Neural progenitor cell (in vitro differentiated cells): ENCODE results near the gene MTFR1L. TPM values are rescaled to one million over a fixed set of nuclear protein-coding genes. Genes with fewer than 3 reads are reported as not detected.

Experiments
- DNase-seq: peaks from one replicate; pipeline ENCODE4 v3.0.0-alpha.2; 2016; ENCODE audit warnings: low spot score
- H2AFZ ChIP-seq: fragments of 200-600 bp; sonication (generic); replicated peaks from 2 replicates; pipeline ENCODE4 v1.6.1; 2016; ENCODE audit warnings: antibody characterized with exemption
- H3F3A ChIP-seq: fragments of 200-600 bp; sonication (generic); 2 replicates; pipeline ENCODE4 v1.6.1; 2016; ENCODE audit warnings: antibody characterized with exemption, low read depth
- H3K27ac ChIP-seq: fragments of 200-600 bp; sonication (generic); 2 replicates; pipeline ENCODE4 v1.5.1; 2016; ENCODE audit warnings: mild to moderate bottlenecking
- H3K27me3 ChIP-seq: fragments of 200-600 bp; sonication (generic); 2 replicates; pipeline ENCODE4 v1.6.1; 2016; ENCODE audit warnings: mild to moderate bottlenecking, moderate library complexity
- H3K36me3 ChIP-seq: fragments of 200-600 bp; sonication (generic); 2 replicates; pipeline ENCODE4 v1.5.1; 2016
- H3K4me1 ChIP-seq: fragments of 200-600 bp; sonication (generic); 2 replicates; pipeline ENCODE4 v1.6.1; 2016; ENCODE audit warnings: mixed run types
- H3K4me2 ChIP-seq: fragments of 200-600 bp; sonication (generic); 2 replicates; pipeline ENCODE4 v1.6.1; 2016
- H3K4me3 ChIP-seq: fragments of 200-600 bp; sonication (generic); 2 replicates; pipeline ENCODE4 v1.5.1; 2016
- H3K79me2 ChIP-seq: fragments of 200-600 bp; sonication (generic); 2 replicates; pipeline ENCODE4 v1.6.1; 2016; ENCODE audit warnings: low read depth
- H3K9ac ChIP-seq: fragments of 200-600 bp; sonication (generic); 2 replicates; pipeline ENCODE4 v1.6.1; 2016
- H3K9me3 ChIP-seq: fragments of 200-600 bp; sonication (generic); 2 replicates; pipeline ENCODE4 v1.5.1; 2016; ENCODE audit warnings: low read depth
- H4K20me1 ChIP-seq: fragments of 200-600 bp; sonication (generic); 2 replicates; pipeline ENCODE4 v1.6.1; 2016; ENCODE audit warnings: low read depth
- H3K27ac Mint-ChIP-seq: 3 replicates; pipeline ENCODE4 v1.8.0; 2021; ENCODE audit warnings: mixed read lengths
- H3K27me3 Mint-ChIP-seq: 2 replicates; pipeline ENCODE4 v1.8.0; 2022; ENCODE audit warnings: low read depth, mild to moderate bottlenecking, inconsistent platforms, moderate library complexity, mixed read lengths; ENCODE audit not compliant: insufficient read depth
- H3K36me3 Mint-ChIP-seq: 3 replicates; pipeline ENCODE4 v1.8.0; 2021; ENCODE audit warnings: mixed read lengths
- H3K4me1 Mint-ChIP-seq: 3 replicates; pipeline ENCODE4 v1.8.0; 2021; ENCODE audit warnings: mixed read lengths
- H3K4me3 Mint-ChIP-seq: 3 replicates; pipeline ENCODE4 v1.8.0; 2021; ENCODE audit warnings: mild to moderate bottlenecking, moderate library complexity, mixed read lengths
- H3K9me3 Mint-ChIP-seq: 3 replicates; pipeline ENCODE4 v1.8.0; 2020; ENCODE audit warnings: mixed read lengths
- CTCF ChIP-seq: fragments of 200-600 bp; sonication (generic); IDR thresholded peaks from 2 replicates; pipeline ENCODE4 v1.5.1; 2017; ENCODE audit warnings: antibody characterized with exemption, mild to moderate bottlenecking
- EZH2 ChIP-seq: fragments of 200-600 bp; sonication (generic); IDR thresholded peaks from 2 replicates; pipeline ENCODE4 v1.6.1; 2017; ENCODE audit warnings: antibody characterized with exemption, mild to moderate bottlenecking, moderate library complexity
- EZH2phosphoT487 ChIP-seq: fragments of 200-600 bp; sonication (generic); IDR thresholded peaks from 2 replicates; pipeline ENCODE4 v1.6.1; 2017; ENCODE audit warnings: antibody characterized with exemption
- total RNA-seq: library from RNA; depleted of rRNA; stranded (reverse); fragments of >200 nt; gene quantifications from 2 replicates; pipeline ENCODE4 v1.2.3, GENCODE V29; 2015; ENCODE audit warnings: low replicate concordance

MTFR1L gene
- total RNA-seq, 1 donor from 2014 or later: 20.7 TPM

GRCh38 chr1:25805863-25806225 lies 13.9 kb upstream of the MTFR1L start:
- no peaks in the 10 kb centered on the region for H3K36me3 ChIP-seq
- peaks cover 26% of the 10 kb centered on the region for H3K79me2 ChIP-seq
- H3K4me3 ChIP-seq: no peak overlapping the region
- peak overlapping the region; percentile 9 for H3K27ac Mint-ChIP-seq
- peaks cover 9% of the 10 kb centered on the region for H3K36me3 Mint-ChIP-seq
- H3K4me2 ChIP-seq: no peak overlapping the region
- peaks cover 9% of the 10 kb centered on the region for H3K27me3 Mint-ChIP-seq
- no peak overlapping the region for H3K27ac ChIP-seq
- H3K4me1 Mint-ChIP-seq: peaks cover 41% of the 10 kb centered on the region
- no peak overlapping the region for H3K9ac ChIP-seq
- no peak for DNase-seq
- H4K20me1 ChIP-seq: peaks cover 39% of the 10 kb centered on the region
- TF ChIP-seq EZH2phosphoT487 (no peak), CTCF (no peak), EZH2 (no peak)
- no peaks in the 10 kb centered on the region for H3K9me3 Mint-ChIP-seq
- no peak overlapping the region for H2AFZ ChIP-seq
- no peak overlapping the region for H3K4me3 Mint-ChIP-seq
- no peaks in the 10 kb centered on the region for H3K9me3 ChIP-seq
- peaks cover 26% of the 10 kb centered on the region for H3F3A ChIP-seq
- H3K4me1 ChIP-seq: peaks cover 25% of the 10 kb centered on the region
- H3K27me3 ChIP-seq: no peaks in the 10 kb centered on the region

- Histone ChIP-seq H3K9me3 (no peaks in the 10 kb centered on the region), H3F3A (peaks cover 22% of the 10 kb centered on the region), H3K79me2 (peaks cover 21% of the 10 kb centered on the region), H4K20me1 (peaks cover 34% of the 10 kb centered on the region), H2AFZ (no peak overlapping the region), H3K36me3 (no peaks in the 10 kb centered on the region), H3K4me2 (no peak overlapping the region), H3K27ac (no peak overlapping the region), H3K27me3 (no peaks in the 10 kb centered on the region), H3K4me3 (no peak overlapping the region), H3K9ac (no peak overlapping the region), H3K4me1 (peaks cover 20% of the 10 kb centered on the region)
- Mint-ChIP-seq H3K4me3 (no peak overlapping the region), H3K4me1 (peaks cover 37% of the 10 kb centered on the region), H3K27ac (no peak overlapping the region), H3K36me3 (peaks cover 9% of the 10 kb centered on the region), H3K9me3 (no peaks in the 10 kb centered on the region), H3K27me3 (peaks cover 7% of the 10 kb centered on the region)
- DNase-seq: no peak
- TF ChIP-seq EZH2phosphoT487: no peak
- TF ChIP-seq CTCF: no peak
These were observed 13.3 kb upstream of the MTFR1L start for GRCh38 chr1:25806418-25806817.

GRCh38 chr1:25807480-25808390 lies 12.0 kb upstream of the MTFR1L start:
- H3K36me3 Mint-ChIP-seq: peaks cover 12% of the 10 kb centered on the region
- no peak overlapping the region for H3K4me3 Mint-ChIP-seq

More at GRCh38 chr1:25807480-25808390, 12.0 kb upstream of the MTFR1L start:
- no peak overlapping the region for H3K27ac Mint-ChIP-seq
- Histone ChIP-seq H3K9me3 (no peaks in the 10 kb centered on the region), H3K4me1 (peaks cover 20% of the 10 kb centered on the region), H3K4me2 (no peak overlapping the region), H4K20me1 (peaks cover 31% of the 10 kb centered on the region), H3K4me3 (no peak overlapping the region), H3K9ac (no peak overlapping the region), H3K27me3 (no peaks in the 10 kb centered on the region), H3K27ac (no peak overlapping the region), H2AFZ (no peak overlapping the region), H3K36me3 (no peaks in the 10 kb centered on the region), H3K79me2 (peaks cover 14% of the 10 kb centered on the region), H3F3A (peaks cover 17% of the 10 kb centered on the region)
- TF ChIP-seq CTCF (no peak), EZH2 (no peak), EZH2phosphoT487 (no peak)
- no peak for DNase-seq
- no peaks in the 10 kb centered on the region for H3K9me3 Mint-ChIP-seq
- peaks cover 7% of the 10 kb centered on the region for H3K27me3 Mint-ChIP-seq
- H3K4me1 Mint-ChIP-seq: peaks cover 29% of the 10 kb centered on the region
